ENCODE results near the gene B4GALT6. TPM values are rescaled to one million over a fixed set of nuclear protein-coding genes. Genes with fewer than 3 reads are reported as not detected.

B4GALT6 gene
- total RNA-seq, 2 donors from 2014 or later: 0.52 to 1.8 TPM

DNA sequence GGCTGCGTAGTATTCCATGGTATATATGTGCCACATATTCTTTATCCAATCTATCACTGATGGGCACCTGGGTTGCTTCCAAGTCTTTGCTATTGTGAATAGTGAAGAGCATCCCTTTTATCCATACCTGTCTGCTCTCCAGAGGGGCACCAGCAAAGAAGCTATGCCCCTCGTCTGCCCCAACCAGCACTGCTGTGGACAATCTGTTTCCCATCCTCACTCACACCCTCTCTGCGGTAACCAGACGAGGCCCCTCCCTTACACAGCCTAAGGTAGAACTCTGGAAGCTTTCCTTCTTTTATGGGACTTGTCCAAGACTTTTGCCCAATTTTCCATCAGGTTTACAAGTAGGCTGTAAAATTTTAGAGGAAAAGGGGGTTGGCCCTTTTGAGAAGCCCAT, 67.8 kb downstream of the B4GALT6 start:
- no peak overlapping the region for H3K4me3 Mint-ChIP-seq
- no peaks in the 10 kb centered on the region for H3K36me3 Mint-ChIP-seq (ENCODE audit: low read depth)
- no peak overlapping the region for H3K27ac Mint-ChIP-seq
- H3K9me3 Mint-ChIP-seq: no peaks in the 10 kb centered on the region
- H3K4me1 Mint-ChIP-seq: no peaks in the 10 kb centered on the region
- H3K27me3 Mint-ChIP-seq: peaks cover 17% of the 10 kb centered on the region
- ATAC-seq (replicated peaks): no peak

GRCh38 chr18:31614044-31614443, 70.3 kb downstream of the B4GALT6 start:
- no peak for ATAC-seq (replicated peaks)
- no peaks in the 10 kb centered on the region for H3K4me1 Mint-ChIP-seq
- H3K4me3 Mint-ChIP-seq: no peak overlapping the region
- no peak overlapping the region for H3K27ac Mint-ChIP-seq
- H3K9me3 Mint-ChIP-seq: no peaks in the 10 kb centered on the region
- peaks cover 11% of the 10 kb centered on the region for H3K27me3 Mint-ChIP-seq
- H3K36me3 Mint-ChIP-seq (ENCODE audit: low read depth): no peaks in the 10 kb centered on the region

DNA sequence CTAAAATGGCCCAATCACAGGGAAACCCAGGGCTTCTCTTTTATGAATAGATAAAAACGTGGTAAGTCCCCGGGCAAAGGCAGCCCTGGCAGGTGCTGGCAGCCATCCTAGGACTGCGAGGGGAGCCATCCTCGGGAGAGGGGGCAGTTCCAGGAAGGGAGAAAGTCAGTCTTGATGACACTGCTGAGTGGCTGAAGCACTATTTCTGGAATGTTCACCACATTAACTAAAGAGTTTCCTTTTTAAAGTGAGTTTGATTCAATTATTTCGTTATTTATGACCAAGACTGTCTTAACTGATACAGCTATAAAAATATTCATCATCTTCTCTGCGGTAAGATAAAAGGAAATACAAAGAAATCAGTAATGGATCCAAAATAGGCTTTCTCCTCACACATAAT, 72.3 kb downstream of the B4GALT6 start:
- no peak overlapping the region for H3K27ac Mint-ChIP-seq
- H3K9me3 Mint-ChIP-seq: no peaks in the 10 kb centered on the region
- no peaks in the 10 kb centered on the region for H3K36me3 Mint-ChIP-seq (ENCODE audit: low read depth)
- peaks cover 6% of the 10 kb centered on the region for H3K27me3 Mint-ChIP-seq
- H3K4me1 Mint-ChIP-seq: no peaks in the 10 kb centered on the region
- no peak overlapping the region for H3K4me3 Mint-ChIP-seq
- no peak for ATAC-seq (replicated peaks)

GRCh38 chr18:31611511-31611910, 72.9 kb downstream of the B4GALT6 start:
- no peaks in the 10 kb centered on the region for H3K9me3 Mint-ChIP-seq
- no peak for ATAC-seq (replicated peaks)
- no peak overlapping the region for H3K27ac Mint-ChIP-seq
- peaks cover 6% of the 10 kb centered on the region for H3K27me3 Mint-ChIP-seq
- H3K4me1 Mint-ChIP-seq: no peaks in the 10 kb centered on the region
- no peak overlapping the region for H3K4me3 Mint-ChIP-seq
- no peaks in the 10 kb centered on the region for H3K36me3 Mint-ChIP-seq (ENCODE audit: low read depth)

DNA sequence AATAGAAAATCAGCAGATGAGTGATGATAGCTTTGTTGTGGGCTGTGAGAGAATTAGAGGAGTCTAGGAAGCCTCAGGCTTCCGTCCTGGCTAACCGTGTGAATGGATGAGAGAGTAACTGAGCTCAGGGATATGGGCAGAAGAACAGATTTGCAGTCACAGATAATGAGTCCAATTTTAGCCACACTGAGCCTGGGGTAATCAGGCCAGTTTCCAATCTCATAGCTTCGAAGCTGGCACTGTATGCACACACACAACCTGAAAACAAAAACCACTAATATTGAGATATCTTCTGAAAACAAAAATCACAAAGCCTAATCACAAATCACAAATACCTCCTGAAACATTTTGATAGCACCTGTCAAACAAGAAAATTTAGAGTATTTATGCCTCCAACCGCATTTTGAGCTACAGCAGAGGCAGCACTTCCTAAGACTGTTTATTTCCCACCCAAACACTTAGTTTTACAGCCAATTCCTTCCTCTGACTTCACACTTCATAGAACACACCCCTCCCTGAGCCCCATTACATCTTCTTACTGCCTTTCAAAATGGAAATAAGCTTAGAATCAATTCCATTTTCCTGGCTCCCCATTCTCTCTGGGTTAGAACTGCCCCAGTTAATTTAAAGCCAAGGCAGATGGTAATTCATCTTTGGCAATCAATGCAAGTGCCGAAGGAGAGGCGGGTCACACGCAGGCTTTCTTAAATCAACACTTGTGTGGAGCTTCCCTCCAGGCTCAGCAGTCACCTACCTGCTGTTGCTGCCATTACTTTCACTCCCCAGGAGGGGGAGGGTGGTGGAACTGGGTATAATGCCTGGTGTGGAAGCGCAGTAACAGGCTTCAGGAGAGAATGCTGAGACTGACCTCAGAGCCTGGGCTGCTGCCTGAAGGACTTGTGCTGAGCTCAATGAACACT, 73.8 kb downstream of the B4GALT6 start:
- Mint-ChIP-seq H3K4me1 (no peaks in the 10 kb centered on the region), H3K9me3 (no peaks in the 10 kb centered on the region), H3K4me3 (no peak overlapping the region), H3K27ac (no peak overlapping the region), H3K36me3 (ENCODE audit: low read depth) (no peaks in the 10 kb centered on the region), H3K27me3 (peaks cover 11% of the 10 kb centered on the region)
- ATAC-seq (replicated peaks): no peak

DNA sequence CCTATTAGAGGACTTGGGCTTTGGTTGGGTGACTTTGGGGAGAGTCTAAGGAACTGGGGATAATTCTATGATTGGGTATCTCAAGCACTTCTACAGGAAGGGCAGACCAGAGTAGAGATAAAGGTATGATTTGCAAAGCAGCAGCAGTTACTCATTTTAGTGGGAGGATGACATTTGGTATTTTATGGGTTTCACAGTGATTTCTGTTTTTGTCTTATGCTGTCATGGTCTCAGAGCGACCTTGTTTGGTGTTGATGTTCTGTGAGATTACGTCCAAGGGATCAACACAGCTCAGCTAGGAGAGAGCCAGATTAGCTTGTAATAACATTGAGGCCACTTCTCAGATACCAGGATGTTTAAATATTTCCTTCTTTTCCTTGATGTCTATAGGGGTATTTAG, 74.5 kb downstream of the B4GALT6 start:
- Mint-ChIP-seq H3K27ac (no peak overlapping the region), H3K36me3 (ENCODE audit: low read depth) (no peaks in the 10 kb centered on the region), H3K27me3 (peaks cover 11% of the 10 kb centered on the region), H3K9me3 (no peaks in the 10 kb centered on the region), H3K4me1 (no peaks in the 10 kb centered on the region), H3K4me3 (no peak overlapping the region)
- peak; percentile 46 for ATAC-seq (replicated peaks)

DNA sequence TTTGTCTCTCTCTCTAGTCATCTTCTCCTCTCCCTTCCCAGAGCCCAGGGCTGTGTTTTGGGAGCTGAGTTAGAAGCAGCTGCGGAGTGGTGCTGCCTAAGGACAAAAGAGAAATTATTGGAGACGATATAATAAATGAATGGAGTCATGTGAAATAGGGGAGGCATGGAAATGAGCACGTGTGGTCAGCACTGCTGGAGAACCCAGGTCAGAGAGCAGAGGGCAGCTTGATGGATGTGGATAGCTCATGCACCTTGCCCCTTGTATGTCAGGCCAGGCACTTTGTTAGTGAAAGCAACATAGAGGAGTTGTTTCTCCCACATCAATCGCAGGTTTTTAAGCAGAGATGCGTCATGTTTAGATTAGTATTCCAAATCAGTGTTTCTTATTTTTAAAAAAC, 77.0 kb downstream of the B4GALT6 start:
- Mint-ChIP-seq H3K27me3 (peaks cover 8% of the 10 kb centered on the region), H3K36me3 (ENCODE audit: low read depth) (no peaks in the 10 kb centered on the region), H3K4me3 (no peak overlapping the region), H3K9me3 (no peaks in the 10 kb centered on the region), H3K27ac (no peak overlapping the region), H3K4me1 (no peaks in the 10 kb centered on the region)
- ATAC-seq (replicated peaks): no peak

GRCh38 chr18:31606265-31606664, 78.1 kb downstream of the B4GALT6 start:
- H3K36me3 Mint-ChIP-seq (ENCODE audit: low read depth): no peaks in the 10 kb centered on the region
- no peak for ATAC-seq (replicated peaks)
- H3K27me3 Mint-ChIP-seq: peaks cover 8% of the 10 kb centered on the region
- H3K4me1 Mint-ChIP-seq: no peaks in the 10 kb centered on the region
- H3K4me3 Mint-ChIP-seq: no peak overlapping the region
- no peaks in the 10 kb centered on the region for H3K9me3 Mint-ChIP-seq
- no peak overlapping the region for H3K27ac Mint-ChIP-seq

DNA sequence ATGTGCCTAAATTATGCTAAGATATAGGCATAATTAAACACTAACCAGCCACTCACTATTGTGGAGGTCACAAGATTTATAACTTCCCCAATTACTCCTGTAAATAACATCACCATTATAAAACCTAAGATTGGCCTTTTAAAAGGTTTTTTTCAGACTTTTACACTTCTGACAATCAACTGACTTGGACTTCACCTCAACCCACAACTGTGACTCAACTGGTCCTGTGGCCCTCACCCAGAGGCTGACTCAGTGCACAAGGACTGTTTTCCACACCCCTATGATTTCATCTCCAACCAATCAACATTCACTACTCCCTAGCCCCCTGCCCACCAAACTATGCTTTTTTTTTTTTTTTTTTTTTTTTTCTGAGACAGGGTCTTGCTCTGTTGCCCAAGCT, 81.1 kb downstream of the B4GALT6 start:
- Mint-ChIP-seq H3K36me3 (ENCODE audit: low read depth) (no peaks in the 10 kb centered on the region), H3K4me3 (no peak overlapping the region), H3K4me1 (no peaks in the 10 kb centered on the region), H3K27ac (peak overlapping the region; percentile 13), H3K27me3 (peaks cover 8% of the 10 kb centered on the region), H3K9me3 (no peaks in the 10 kb centered on the region)
- peak; percentile 93 for ATAC-seq (replicated peaks)

DNA sequence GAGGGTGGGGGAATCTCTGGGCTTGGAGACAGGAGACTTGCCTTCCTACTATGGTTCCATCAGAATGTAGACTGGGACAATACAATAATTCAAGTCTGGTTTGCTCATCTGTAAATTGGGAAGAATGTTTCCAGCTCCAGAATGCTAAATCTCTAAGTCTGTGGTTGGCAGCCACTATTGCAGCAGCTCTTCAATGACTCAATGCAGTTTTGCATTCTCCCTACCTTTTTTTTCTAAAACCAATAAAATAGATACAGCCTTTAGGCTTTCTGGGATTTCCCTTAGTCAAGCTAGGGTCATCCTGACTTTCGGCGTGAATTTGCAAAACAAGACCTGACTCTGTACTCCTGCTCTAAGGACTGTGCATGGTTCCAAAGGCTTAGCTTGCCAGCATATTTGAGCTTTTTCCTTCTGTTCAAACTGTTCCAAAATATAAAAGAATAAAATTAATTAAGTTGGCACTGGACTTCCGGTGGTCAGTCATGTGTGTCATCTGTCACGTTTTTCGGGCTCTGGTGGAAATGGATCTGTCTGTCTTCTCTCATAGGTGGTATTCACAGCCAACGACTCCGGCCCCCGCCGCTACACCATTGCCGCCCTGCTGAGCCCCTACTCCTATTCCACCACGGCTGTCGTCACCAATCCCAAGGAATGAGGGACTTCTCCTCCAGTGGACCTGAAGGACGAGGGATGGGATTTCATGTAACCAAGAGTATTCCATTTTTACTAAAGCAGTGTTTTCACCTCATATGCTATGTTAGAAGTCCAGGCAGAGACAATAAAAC, 86.2 kb downstream of the B4GALT6 start:
- ATAC-seq (replicated peaks): no peak
- no peak overlapping the region for H3K27ac Mint-ChIP-seq
- no peaks in the 10 kb centered on the region for H3K27me3 Mint-ChIP-seq
- H3K36me3 Mint-ChIP-seq (ENCODE audit: low read depth): no peaks in the 10 kb centered on the region
- H3K9me3 Mint-ChIP-seq: no peaks in the 10 kb centered on the region
- H3K4me3 Mint-ChIP-seq: no peak overlapping the region
- H3K4me1 Mint-ChIP-seq: no peaks in the 10 kb centered on the region

DNA sequence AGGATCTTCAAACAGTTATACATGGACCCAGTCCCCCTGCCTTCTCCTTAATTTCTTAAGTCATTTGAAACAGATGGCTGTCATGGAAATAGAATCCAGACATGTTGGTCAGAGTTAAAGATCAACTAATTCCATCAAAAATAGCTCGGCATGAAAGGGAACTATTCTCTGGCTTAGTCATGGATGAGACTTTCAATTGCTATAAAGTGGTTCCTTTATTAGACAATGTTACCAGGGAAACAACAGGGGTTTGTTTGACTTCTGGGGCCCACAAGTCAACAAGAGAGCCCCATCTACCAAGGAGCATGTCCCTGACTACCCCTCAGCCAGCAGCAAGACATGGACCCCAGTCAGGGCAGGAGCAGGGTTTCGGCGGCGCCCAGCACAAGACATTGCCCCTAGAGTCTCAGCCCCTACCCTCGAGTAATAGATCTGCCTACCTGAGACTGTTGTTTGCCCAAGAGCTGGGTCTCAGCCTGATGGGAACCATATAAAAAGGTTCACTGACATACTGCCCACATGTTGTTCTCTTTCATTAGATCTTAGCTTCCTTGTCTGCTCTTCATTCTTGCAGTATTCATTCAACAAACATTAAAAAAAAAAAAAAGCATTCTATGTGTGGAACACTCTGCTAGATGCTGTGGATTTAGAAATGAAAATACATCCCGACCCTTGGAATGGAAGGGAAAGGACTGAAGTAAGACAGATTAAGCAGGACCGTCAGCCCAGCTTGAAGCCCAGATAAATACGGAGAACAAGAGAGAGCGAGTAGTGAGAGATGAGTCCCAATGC, 88.1 kb downstream of the B4GALT6 start:
- Mint-ChIP-seq H3K27ac (no peak overlapping the region), H3K4me3 (no peak overlapping the region), H3K4me1 (no peaks in the 10 kb centered on the region), H3K36me3 (ENCODE audit: low read depth) (no peaks in the 10 kb centered on the region), H3K9me3 (no peaks in the 10 kb centered on the region), H3K27me3 (peaks cover 3% of the 10 kb centered on the region)
- ATAC-seq (replicated peaks): no peak

- ATAC-seq (replicated peaks): no peak
- Mint-ChIP-seq H3K4me3 (no peak overlapping the region), H3K4me1 (no peaks in the 10 kb centered on the region), H3K36me3 (ENCODE audit: low read depth) (no peaks in the 10 kb centered on the region), H3K27me3 (peaks cover 8% of the 10 kb centered on the region), H3K9me3 (no peaks in the 10 kb centered on the region), H3K27ac (no peak overlapping the region)
Measured at GRCh38 chr18:31595121-31595771, 89.1 kb downstream of the B4GALT6 start.

DNA sequence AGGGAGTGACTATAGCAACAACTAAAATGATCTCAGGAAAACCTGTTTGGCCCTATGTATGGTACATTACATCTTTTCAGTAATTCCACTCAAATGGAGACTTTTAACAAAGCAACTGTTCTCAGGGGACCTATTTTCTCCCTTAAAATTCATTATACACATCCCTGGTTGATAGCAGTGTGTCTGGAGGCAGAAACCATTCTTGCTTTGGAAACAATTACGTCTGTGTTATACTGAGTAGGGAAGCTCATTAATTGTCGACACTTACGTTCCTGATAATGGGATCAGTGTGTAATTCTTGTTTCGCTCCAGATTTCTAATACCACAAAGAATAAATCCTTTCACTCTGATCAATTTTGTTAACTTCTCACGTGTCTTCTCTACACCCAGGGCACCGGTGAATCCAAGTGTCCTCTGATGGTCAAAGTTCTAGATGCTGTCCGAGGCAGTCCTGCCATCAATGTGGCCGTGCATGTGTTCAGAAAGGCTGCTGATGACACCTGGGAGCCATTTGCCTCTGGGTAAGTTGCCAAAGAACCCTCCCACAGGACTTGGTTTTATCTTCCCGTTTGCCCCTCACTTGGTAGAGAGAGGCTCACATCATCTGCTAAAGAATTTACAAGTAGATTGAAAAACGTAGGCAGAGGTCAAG, 91.7 kb downstream of the B4GALT6 start:
- Mint-ChIP-seq H3K9me3 (peaks cover 3% of the 10 kb centered on the region), H3K4me3 (no peak overlapping the region), H3K27ac (no peak overlapping the region), H3K4me1 (no peaks in the 10 kb centered on the region), H3K36me3 (ENCODE audit: low read depth) (no peaks in the 10 kb centered on the region), H3K27me3 (peaks cover 11% of the 10 kb centered on the region)
- no peak for ATAC-seq (replicated peaks)

GRCh38 chr18:31591628-31592027, 92.8 kb downstream of the B4GALT6 start, which contains the start of gene TTR:
TTR (plus strand) TSS chr18:31591877; CDS start chr18:31591903, 26 bp downstream.
- Mint-ChIP-seq H3K4me1 (no peaks in the 10 kb centered on the region), H3K36me3 (ENCODE audit: low read depth) (no peaks in the 10 kb centered on the region), H3K27me3 (peaks cover 11% of the 10 kb centered on the region), H3K9me3 (peaks cover 3% of the 10 kb centered on the region), H3K27ac (no peak within 1 kb of the TSS), H3K4me3 (no peak within 1 kb of the TSS)
- ATAC-seq (replicated peaks): no peak

Data from activated T-helper 17 cell treated with anti-CD3 and anti-CD28 coated beads, Interleukin-2, amount 50 U/mL, for 72 hours (primary cell).